Upper lobe of right lung (tissue), 1 donor: Measurements from ENCODE around the gene DNAJB9. TPM values are rescaled to one million over a fixed set of nuclear protein-coding genes. Genes with fewer than 3 reads are reported as not detected.

Experiments
- ATAC-seq: fragments of 200-7000 bp; cut with Tn5 transposase; one replicate; pipeline ENCODE4 v1.9.1; 2020; ENCODE audit warnings: mild to moderate bottlenecking, moderate library complexity
- DNase-seq: peaks from one replicate; pipeline ENCODE4 v3.0.0-alpha.2; 2020
- H3K27ac ChIP-seq: fragments of 200-600 bp; one replicate; pipeline ENCODE4 v1.8.0; 2022
- H3K27me3 ChIP-seq: fragments of 200-600 bp; one replicate; pipeline ENCODE4 v1.8.0; 2022; ENCODE audit warnings: mild to moderate bottlenecking
- H3K36me3 ChIP-seq: fragments of 200-600 bp; one replicate; pipeline ENCODE4 v1.8.0; 2022
- H3K4me1 ChIP-seq: fragments of 200-600 bp; one replicate; pipeline ENCODE4 v1.8.0; 2022
- H3K4me3 ChIP-seq: fragments of 200-600 bp; one replicate; pipeline ENCODE4 v1.8.0; 2022; ENCODE audit warnings: mild to moderate bottlenecking
- H3K9me3 ChIP-seq: fragments of 200-600 bp; one replicate; pipeline ENCODE4 v1.8.0; 2022
- CTCF ChIP-seq: fragments of 200-600 bp; IDR thresholded peaks from one replicate; pipeline ENCODE4 v1.8.0; 2022; ENCODE audit warnings: antibody characterized with exemption
- intact Hi-C: fragments of 100-400 bp; cut with DNase I; formaldehyde crosslinking; loops from one replicate; pipeline ENCODE4 v1.11.0; 2022
- total RNA-seq: library from RNA; stranded (reverse); fragmentation: NEBNext Ultra II Directional; extraction: Animal tissue kit (Norgen Biotek cat#: 25700); gene quantifications from one replicate; pipeline ENCODE4 v1.2.1, GENCODE V29; 2021
- donor health status: DM: no; HTN: yes; CAD: no; lungs with severe emphysema.

The DNAJB9 gene
- total RNA-seq, 1 donor from 2014 or later = 36.5 TPM

GRCh38 chr7:108598914-108599580 lies 29.4 kb downstream of the DNAJB9 start:
- no peaks in the 10 kb centered on the region for H3K4me1 ChIP-seq
- H3K36me3 ChIP-seq = no peaks in the 10 kb centered on the region
- TF ChIP-seq CTCF = no peak
- H3K27ac ChIP-seq = no peak overlapping the region
- ATAC-seq (no peak), DNase-seq (no peak)
- intact Hi-C loops = no loop called here
- no peak overlapping the region for H3K4me3 ChIP-seq
- H3K27me3 ChIP-seq = no peaks in the 10 kb centered on the region
- H3K9me3 ChIP-seq = no peaks in the 10 kb centered on the region

DNA sequence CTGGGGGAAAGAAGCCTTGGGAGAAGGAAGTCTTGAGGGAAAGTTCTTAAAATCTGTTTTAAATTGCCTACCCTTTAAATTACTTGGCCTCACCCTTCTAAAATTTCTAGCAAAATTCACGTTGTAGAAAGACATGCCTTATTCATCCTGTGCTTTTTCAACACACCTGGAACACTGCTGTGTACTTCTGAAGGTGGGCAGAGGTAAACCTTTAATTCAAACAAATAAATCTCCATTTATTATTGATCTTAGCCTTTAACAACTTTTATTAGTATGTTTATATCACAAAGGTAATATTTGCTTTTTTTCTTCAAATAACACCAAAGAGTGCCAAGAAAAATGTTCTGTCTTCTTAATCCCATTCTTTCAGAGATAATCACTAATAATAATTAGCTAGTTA lies 30.7 kb downstream of the DNAJB9 start:
- no peaks in the 10 kb centered on the region for H3K9me3 ChIP-seq
- no peak for DNase-seq
- H3K27me3 ChIP-seq = no peaks in the 10 kb centered on the region
- intact Hi-C loops = no loop called here
- H3K27ac ChIP-seq = no peak overlapping the region
- no peak for ATAC-seq
- TF ChIP-seq CTCF = no peak
- no peak overlapping the region for H3K4me3 ChIP-seq
- H3K4me1 ChIP-seq = no peaks in the 10 kb centered on the region
- no peaks in the 10 kb centered on the region for H3K36me3 ChIP-seq

- Histone ChIP-seq H3K9me3 (no peaks in the 10 kb centered on the region), H3K4me1 (no peaks in the 10 kb centered on the region), H3K4me3 (no peak overlapping the region), H3K36me3 (no peaks in the 10 kb centered on the region), H3K27me3 (no peaks in the 10 kb centered on the region), H3K27ac (no peak overlapping the region)
- ATAC-seq (no peak), DNase-seq (no peak)
- intact Hi-C loops = no loop called here
- TF ChIP-seq CTCF = no peak
Observed at GRCh38 chr7:108603656-108604306, 34.1 kb downstream of the DNAJB9 start.

GRCh38 chr7:108604307-108605077 lies 34.8 kb downstream of the DNAJB9 start:
- no peak for TF ChIP-seq CTCF
- ATAC-seq = no peak
- Histone ChIP-seq H3K27me3 (no peaks in the 10 kb centered on the region), H3K27ac (no peak overlapping the region), H3K4me1 (no peaks in the 10 kb centered on the region), H3K36me3 (no peaks in the 10 kb centered on the region), H3K4me3 (no peak overlapping the region), H3K9me3 (no peaks in the 10 kb centered on the region)
- intact Hi-C loops = no loop called here
- no peak for DNase-seq

DNA sequence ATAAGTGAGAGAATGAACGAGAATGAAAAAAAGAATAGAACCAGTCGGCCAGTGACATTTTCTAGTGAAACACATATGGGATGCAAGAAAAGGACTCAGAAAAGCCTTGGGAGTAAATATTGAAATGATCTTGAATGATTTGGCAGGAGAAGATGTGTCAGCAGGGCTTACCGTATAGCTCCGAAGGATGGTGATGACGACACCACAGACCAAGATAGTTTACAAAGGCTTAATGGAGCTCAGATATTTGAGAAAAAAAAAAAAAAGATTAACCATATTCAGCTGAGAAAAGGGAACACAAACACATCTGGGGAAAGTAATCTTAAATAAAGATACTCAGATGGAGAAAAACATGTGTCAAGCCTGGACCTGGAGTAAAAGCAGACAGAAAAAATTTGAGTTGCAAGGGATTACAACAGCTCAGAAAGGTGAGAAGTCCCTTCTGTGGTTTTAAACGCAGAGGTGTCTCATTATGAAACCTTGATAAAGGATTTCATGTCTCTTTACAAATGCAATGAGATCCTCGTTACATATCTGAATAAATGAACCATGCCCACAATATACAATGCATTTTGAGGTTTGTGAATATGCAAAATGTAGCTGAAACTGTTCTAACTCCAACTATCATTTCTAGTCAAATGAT lies 36.0 kb downstream of the DNAJB9 start:
- no peaks in the 10 kb centered on the region for H3K9me3 ChIP-seq
- intact Hi-C loops = no loop called here
- DNase-seq (no peak), ATAC-seq (no peak)
- no peaks in the 10 kb centered on the region for H3K36me3 ChIP-seq
- no peak overlapping the region for H3K4me3 ChIP-seq
- TF ChIP-seq CTCF = no peak
- H3K27me3 ChIP-seq = no peaks in the 10 kb centered on the region
- H3K27ac ChIP-seq = no peak overlapping the region
- no peaks in the 10 kb centered on the region for H3K4me1 ChIP-seq
